HepG2 (cell line): ENCODE measurements around the gene SH3YL1.
A peak's percentile ranks its signal among the peaks of the same experiment; 100 is the strongest.

Experiments used
- CTCF ChIP-seq: sonication (generic); formaldehyde crosslinking; IDR thresholded peaks from 2 replicates; pipeline ENCODE4 v1.5.0; 2020; ENCODE audit warnings: mild to moderate bottlenecking, missing genetic modification reagents, moderate library complexity
- ELF4 ChIP-seq: sonication (generic); formaldehyde crosslinking; IDR thresholded peaks from 2 replicates; pipeline ENCODE4 v1.5.0; 2020; ENCODE audit warnings: missing genetic modification reagents, mild to moderate bottlenecking, moderate library complexity, borderline replicate concordance
- ESRRA ChIP-seq: sonication (generic); formaldehyde crosslinking; IDR thresholded peaks from 2 replicates; pipeline ENCODE4 v1.5.1; 2020; ENCODE audit warnings: mild to moderate bottlenecking, low read depth, missing genetic modification reagents
- FOXM1 ChIP-seq: sonication (generic); formaldehyde crosslinking; IDR thresholded peaks from 2 replicates; pipeline ENCODE4 v1.5.0; 2020; ENCODE audit warnings: missing genetic modification reagents
- HDAC2 ChIP-seq: sonication (generic); formaldehyde crosslinking; IDR thresholded peaks from 2 replicates; pipeline ENCODE4 v1.4.0; 2020; ENCODE audit warnings: missing genetic modification reagents
- IRF2 ChIP-seq: IDR thresholded peaks from 2 replicates; pipeline ENCODE4 v1.6.1; 2018; ENCODE audit warnings: missing genetic modification reagents, missing compliant biosample characterization
- NFKB2 ChIP-seq: sonication (generic); formaldehyde crosslinking; IDR thresholded peaks from 2 replicates; pipeline ENCODE4 v1.4.0; 2020; ENCODE audit warnings: missing genetic modification reagents, borderline replicate concordance
- PLRG1 ChIP-seq: fragments of 450-650 bp; conservative IDR thresholded peaks from 2 replicates; pipeline ENCODE4 v1.6.1; 2016
- SUZ12 ChIP-seq: fragments of 150-350 bp; IDR thresholded peaks from 2 replicates; pipeline ENCODE4 v1.6.1; 2014; ENCODE audit warnings: low read depth, low read length
- ZBTB8A ChIP-seq: sonication (generic); formaldehyde crosslinking; IDR thresholded peaks from 2 replicates; pipeline ENCODE4 v1.4.0; 2020; ENCODE audit warnings: mild to moderate bottlenecking, low read depth, missing genetic modification reagents, borderline replicate concordance
- ZNF121 ChIP-seq: sonication (generic); formaldehyde crosslinking; IDR thresholded peaks from 2 replicates; pipeline ENCODE4 v1.5.0; 2020; ENCODE audit warnings: mild to moderate bottlenecking, missing genetic modification reagents
- ZNF275 ChIP-seq: sonication (generic); formaldehyde crosslinking; IDR thresholded peaks from 2 replicates; pipeline ENCODE4 v1.8.0; 2022; ENCODE audit warnings: missing genetic modification reagents, mild to moderate bottlenecking, inconsistent platforms, borderline replicate concordance
- ZNF430 ChIP-seq: sonication (generic); formaldehyde crosslinking; IDR thresholded peaks from 2 replicates; pipeline ENCODE4 v1.9.0; 2021; ENCODE audit warnings: mild to moderate bottlenecking, missing genetic modification reagents

GRCh38 chr2:289362-290089 is 25.7 kb upstream of the SH3YL1 start:
- no peak for TF ChIP-seq ELF4 (CRISPR knock-in tag)
- no peak for TF ChIP-seq HDAC2 (CRISPR knock-in tag)
- 0 out of 2 replicates have a peak, but pooled peaks have one; percentile 14 for TF ChIP-seq ESRRA
- TF ChIP-seq ZNF430 (CRISPR knock-in tag) = no peak
- TF ChIP-seq ZNF275 (CRISPR knock-in tag) = no peak
- TF ChIP-seq ZNF121 (CRISPR knock-in tag) = no peak
- TF ChIP-seq PLRG1 = no peak
- TF ChIP-seq ZBTB8A (CRISPR knock-in tag) = no peak
- no peak; the same call in 1 of the 2 replicates for TF ChIP-seq IRF2 (CRISPR knock-in tag)
- no peak for TF ChIP-seq SUZ12
- TF ChIP-seq FOXM1 (CRISPR knock-in tag) = no peak
- no peak for TF ChIP-seq CTCF (CRISPR knock-in tag)
- TF ChIP-seq NFKB2 (CRISPR knock-in tag) = no peak
